Osteoblast (primary cell): Measurements from ENCODE around the gene TLK2. TPM values are rescaled to one million over a fixed set of nuclear protein-coding genes. Genes with fewer than 3 reads are reported as not detected.

ENCODE experiments used
- DNase-seq: peaks from one replicate; pipeline ENCODE4 v3.0.0; 2011; ENCODE audit warnings: low spot score, mixed read lengths; ENCODE audit not compliant: insufficient read length; ENCODE audit errors: missing footprints
- H2AFZ ChIP-seq: 2 replicates; pipeline ENCODE4 v1.6.0; 2011; ENCODE audit warnings: mild to moderate bottlenecking, low read length
- H3K27ac ChIP-seq: 2 replicates; pipeline ENCODE4 v1.5.1; 2011; ENCODE audit warnings: mild to moderate bottlenecking, low read depth, low read length, moderate library complexity
- H3K27me3 ChIP-seq: 2 replicates; pipeline ENCODE4 v1.6.0; 2012; ENCODE audit warnings: mild to moderate bottlenecking, control low read depth, inconsistent platforms, low read length, moderate library complexity; ENCODE audit not compliant: insufficient read depth
- H3K36me3 ChIP-seq: 2 replicates; pipeline ENCODE4 v1.5.1; 2011; ENCODE audit warnings: mild to moderate bottlenecking, low read length, control low read depth, moderate library complexity; ENCODE audit not compliant: insufficient read depth
- H3K4me1 ChIP-seq: 2 replicates; pipeline ENCODE4 v1.5.1; 2011; ENCODE audit warnings: mild to moderate bottlenecking, low read length, control low read depth, moderate library complexity; ENCODE audit not compliant: insufficient read depth
- H3K4me2 ChIP-seq: 2 replicates; pipeline ENCODE4 v1.6.0; 2011; ENCODE audit warnings: mild to moderate bottlenecking, low read length; ENCODE audit not compliant: insufficient read depth
- H3K4me3 ChIP-seq: fragments of 200-600 bp; sonication (generic); 3 replicates; pipeline ENCODE4 v1.5.1; 2012; ENCODE audit warnings: mild to moderate bottlenecking, low read length, inconsistent platforms; ENCODE audit not compliant: insufficient read depth
- H3K79me2 ChIP-seq: 2 replicates; pipeline ENCODE4 v1.6.0; 2012; ENCODE audit warnings: mild to moderate bottlenecking, low read length, control low read depth, inconsistent platforms; ENCODE audit not compliant: insufficient read depth
- H3K9me3 ChIP-seq: 2 replicates; pipeline ENCODE4 v1.5.1; 2011; ENCODE audit warnings: low read depth, low read length, control low read depth
- H4K20me1 ChIP-seq: 2 replicates; pipeline ENCODE4 v1.6.0; 2012; ENCODE audit warnings: mild to moderate bottlenecking, low read length, control low read depth; ENCODE audit not compliant: insufficient read depth
- CTCF ChIP-seq: IDR thresholded peaks from 2 replicates; pipeline ENCODE4 v1.5.1; 2011; ENCODE audit warnings: mild to moderate bottlenecking, low read depth, low read length, moderate library complexity; ENCODE audit errors: extremely low read depth
- total RNA-seq: library from RNA; depleted of rRNA; stranded (reverse); fragments of >200 nt; gene quantifications from 2 replicates; pipeline ENCODE4 v1.2.3, GENCODE V29; 2012

The TLK2 gene
- total RNA-seq, 1 donor = 52.8 TPM

DNA sequence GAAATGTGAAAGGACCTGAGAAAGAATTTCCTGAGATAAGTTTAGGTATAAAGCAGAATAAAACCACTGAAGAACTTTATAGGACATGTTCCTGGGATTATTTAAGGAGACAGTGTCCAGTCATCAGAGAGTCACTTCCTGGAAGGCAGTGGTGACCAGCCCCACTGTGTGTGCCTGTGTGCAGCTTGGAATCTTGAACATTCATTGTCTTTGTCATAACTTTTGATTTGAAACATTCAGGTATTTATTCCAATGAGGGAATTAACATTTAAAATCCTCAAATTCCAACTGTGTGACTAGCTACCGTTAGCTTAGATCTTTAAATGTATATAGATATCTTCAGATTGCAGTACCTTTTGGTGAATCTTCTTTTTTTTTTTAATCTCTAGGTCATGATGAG, 87.2 kb downstream of the TLK2 start:
- peaks cover 23% of the 10 kb centered on the region for H3K36me3 ChIP-seq
- peaks cover 21% of the 10 kb centered on the region for H3K4me1 ChIP-seq
- no peaks in the 10 kb centered on the region for H3K27me3 ChIP-seq

DNA sequence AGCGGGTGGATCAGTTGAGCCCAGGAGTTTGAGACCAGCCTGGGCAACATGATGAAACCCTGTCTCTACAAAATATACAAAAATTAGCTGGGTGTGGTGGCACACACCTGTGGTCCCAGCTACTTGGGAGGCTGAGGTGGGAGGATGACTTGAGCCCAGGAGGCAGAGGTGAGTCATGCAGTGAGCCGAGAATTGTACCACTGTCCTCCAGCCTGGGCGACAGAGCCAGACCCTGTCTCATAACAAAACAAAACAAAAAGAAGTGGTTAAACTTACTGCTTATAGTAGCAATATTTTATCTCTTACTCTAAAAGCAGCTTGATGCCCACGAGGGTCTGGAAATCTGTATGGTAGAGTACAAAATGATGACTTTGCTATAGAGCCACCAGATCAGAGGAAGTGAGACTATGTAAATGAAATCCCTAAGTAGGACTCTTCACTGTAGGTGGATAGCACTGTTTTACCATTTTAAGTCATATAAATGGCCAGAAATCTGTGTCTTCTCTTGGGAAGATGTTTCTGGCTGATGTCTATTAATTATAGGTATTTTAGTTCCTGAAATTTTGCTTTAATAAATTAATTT, 88.5 kb downstream of the TLK2 start:
- H3K79me2 ChIP-seq = peaks cover 35% of the 10 kb centered on the region
- peaks cover 23% of the 10 kb centered on the region for H3K36me3 ChIP-seq
- no peaks in the 10 kb centered on the region for H4K20me1 ChIP-seq
- peak overlapping the region; percentile 7 for H3K27ac ChIP-seq
- H3K4me2 ChIP-seq = no peak overlapping the region
- H3K4me3 ChIP-seq = no peak overlapping the region
- H2AFZ ChIP-seq = no peak overlapping the region
- no peak for TF ChIP-seq CTCF
- DNase-seq = no peak
- H3K9me3 ChIP-seq = no peaks in the 10 kb centered on the region
- peaks cover 22% of the 10 kb centered on the region for H3K4me1 ChIP-seq
- no peaks in the 10 kb centered on the region for H3K27me3 ChIP-seq

More for the DNA sequence above, 87.2 kb downstream of the TLK2 start:
- peak; percentile 62 for DNase-seq
- Histone ChIP-seq H3K9me3 (no peaks in the 10 kb centered on the region), H3K4me3 (no peak overlapping the region), H4K20me1 (no peaks in the 10 kb centered on the region), H3K27ac (peak overlapping the region; percentile 75), H2AFZ (no peak overlapping the region), H3K4me2 (peak overlapping the region; percentile 17), H3K79me2 (peaks cover 26% of the 10 kb centered on the region)
- TF ChIP-seq CTCF = no peak

- H3K4me3 ChIP-seq = no peak overlapping the region
- peak overlapping the region; percentile 44 for H3K4me2 ChIP-seq
- peak overlapping the region; percentile 64 for H3K27ac ChIP-seq
- H3K79me2 ChIP-seq = peaks cover 30% of the 10 kb centered on the region
- no peaks in the 10 kb centered on the region for H3K9me3 ChIP-seq
- H2AFZ ChIP-seq = no peak overlapping the region
- DNase-seq = no peak
- TF ChIP-seq CTCF = no peak
- no peaks in the 10 kb centered on the region for H3K27me3 ChIP-seq
- H3K4me1 ChIP-seq = peaks cover 22% of the 10 kb centered on the region
- peaks cover 25% of the 10 kb centered on the region for H3K36me3 ChIP-seq
- no peaks in the 10 kb centered on the region for H4K20me1 ChIP-seq
Measured at GRCh38 chr17:62572488-62572887, 93.9 kb downstream of the TLK2 start.

DNA sequence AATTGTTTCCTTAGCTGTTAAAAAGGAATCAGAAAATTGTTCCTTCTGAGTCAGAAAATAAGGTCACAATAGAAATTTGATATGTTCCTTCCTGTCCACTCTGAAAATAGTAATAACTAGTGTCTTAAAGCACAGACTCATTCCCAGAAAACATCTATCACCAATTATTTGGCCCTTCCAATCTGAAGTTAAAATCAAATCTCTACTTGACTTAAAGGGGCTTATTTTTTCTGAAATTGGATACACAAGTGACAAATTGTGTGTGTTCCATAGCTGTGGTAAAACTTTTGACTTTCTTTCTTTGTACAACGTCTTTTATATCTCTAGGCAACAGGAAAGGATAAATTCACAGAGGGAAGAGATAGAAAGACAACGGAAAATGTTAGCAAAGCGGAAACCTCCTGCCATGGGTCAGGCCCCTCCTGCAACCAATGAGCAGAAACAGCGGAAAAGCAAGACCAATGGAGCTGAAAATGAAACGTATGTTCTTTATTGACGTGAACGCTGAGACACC, 94.3 kb downstream of the TLK2 start:
- no peaks in the 10 kb centered on the region for H4K20me1 ChIP-seq
- no peak overlapping the region for H2AFZ ChIP-seq
- H3K36me3 ChIP-seq = peaks cover 28% of the 10 kb centered on the region
- H3K27ac ChIP-seq = peak overlapping the region; percentile 64
- peaks cover 22% of the 10 kb centered on the region for H3K4me1 ChIP-seq
- H3K9me3 ChIP-seq = no peaks in the 10 kb centered on the region
- no peak overlapping the region for H3K4me3 ChIP-seq
- DNase-seq = no peak
- H3K79me2 ChIP-seq = peaks cover 29% of the 10 kb centered on the region
- peak overlapping the region; percentile 44 for H3K4me2 ChIP-seq
- H3K27me3 ChIP-seq = no peaks in the 10 kb centered on the region
- TF ChIP-seq CTCF = no peak
